Breast epithelium (tissue), 3 donors: ENCODE measurements around the gene ACAN.

Experiments
- POLR2A ChIP-seq: fragments of 450-650 bp; IDR thresholded peaks from one replicate; pipeline ENCODE4 v1.6.1; 2016; ENCODE audit warnings: antibody characterized with exemption, mild to moderate bottlenecking, moderate library complexity
- POLR2AphosphoS5 ChIP-seq, 3 donors: sonication (generic); formaldehyde crosslinking; IDR thresholded peaks; one replicate each; pipeline ENCODE4 v1.6.1; 2017; ENCODE audit warnings: antibody characterized with exemption in 3 of 3
- TF ChIP-seq, protein P1 (sequence below), 3 donors: fragments of 450-650 bp; IDR thresholded peaks; one replicate each; pipeline ENCODE4 v1.5.1; 2016 to 2017; ENCODE audit warnings: antibody characterized with exemption in 3 of 3, mild to moderate bottlenecking in 3 of 3, moderate library complexity in 3 of 3

DNA sequence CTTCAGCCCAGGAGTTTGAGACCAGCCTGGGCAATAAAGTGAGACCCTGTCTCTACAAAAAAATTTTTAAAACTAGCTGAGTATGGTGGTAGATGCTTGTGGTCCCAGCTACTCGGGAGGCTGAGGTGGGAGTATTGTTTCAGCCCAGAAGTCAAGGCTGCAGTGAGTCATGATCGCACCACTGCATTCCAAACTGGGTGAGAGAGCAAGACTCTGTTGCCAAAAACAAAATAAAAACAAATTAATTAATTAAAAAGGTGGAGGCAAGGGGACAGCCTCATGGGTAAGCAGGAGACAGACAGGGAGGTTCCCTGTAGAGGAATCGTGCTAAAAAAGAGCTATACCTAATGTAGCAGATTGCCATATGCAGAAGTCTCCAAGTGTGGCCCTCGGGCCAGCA, 79.5 kb downstream of the ACAN start:
- TF ChIP-seq, protein P1, sequence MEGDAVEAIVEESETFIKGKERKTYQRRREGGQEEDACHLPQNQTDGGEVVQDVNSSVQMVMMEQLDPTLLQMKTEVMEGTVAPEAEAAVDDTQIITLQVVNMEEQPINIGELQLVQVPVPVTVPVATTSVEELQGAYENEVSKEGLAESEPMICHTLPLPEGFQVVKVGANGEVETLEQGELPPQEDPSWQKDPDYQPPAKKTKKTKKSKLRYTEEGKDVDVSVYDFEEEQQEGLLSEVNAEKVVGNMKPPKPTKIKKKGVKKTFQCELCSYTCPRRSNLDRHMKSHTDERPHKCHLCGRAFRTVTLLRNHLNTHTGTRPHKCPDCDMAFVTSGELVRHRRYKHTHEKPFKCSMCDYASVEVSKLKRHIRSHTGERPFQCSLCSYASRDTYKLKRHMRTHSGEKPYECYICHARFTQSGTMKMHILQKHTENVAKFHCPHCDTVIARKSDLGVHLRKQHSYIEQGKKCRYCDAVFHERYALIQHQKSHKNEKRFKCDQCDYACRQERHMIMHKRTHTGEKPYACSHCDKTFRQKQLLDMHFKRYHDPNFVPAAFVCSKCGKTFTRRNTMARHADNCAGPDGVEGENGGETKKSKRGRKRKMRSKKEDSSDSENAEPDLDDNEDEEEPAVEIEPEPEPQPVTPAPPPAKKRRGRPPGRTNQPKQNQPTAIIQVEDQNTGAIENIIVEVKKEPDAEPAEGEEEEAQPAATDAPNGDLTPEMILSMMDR (IDR thresholded peaks at IDR 0.05): no peak
- no peak for TF ChIP-seq POLR2AphosphoS5 (IDR thresholded peaks at IDR 0.05)
- TF ChIP-seq POLR2A: no peak
